ENCODE measurements around the gene CTSS. TPM values are rescaled to one million over a fixed set of nuclear protein-coding genes. Genes with fewer than 3 reads are reported as not detected.

The CTSS gene
- total RNA-seq (100 to 1,000 TPM; 320 to 473 TPM), polyA plus RNA-seq (ENCODE audit: insufficient read length in 6 of 6) (10 to 100 TPM; 21.1 to 32.6 (median 27.1) TPM)
- long read RNA-seq, donor 1, full-length matches to known transcripts, result 9 of 23 reads
- long read RNA-seq, donor 1, partial matches to known transcripts, result 14 of 23 reads
- long read RNA-seq, donor 1, other reads (novel, unspliced or antisense), result 0 of 23 reads
- long read RNA-seq, donor 2, full-length matches to known transcripts, result 6 of 6 reads
- long read RNA-seq, donor 2, partial matches to known transcripts, result 0 of 6 reads
- long read RNA-seq, donor 2, other reads (novel, unspliced or antisense), result 0 of 6 reads
- long read RNA-seq, donor 3, full-length matches to known transcripts, result 3 of 3 reads
- long read RNA-seq, donor 3, partial matches to known transcripts, result 0 of 3 reads
- long read RNA-seq, donor 3, other reads (novel, unspliced or antisense), result 0 of 3 reads
- long read RNA-seq, donor 4, full-length matches to known transcripts, result 84 of 106 reads
- long read RNA-seq, donor 4, partial matches to known transcripts, result 9 of 106 reads
- long read RNA-seq, donor 4, other reads (novel, unspliced or antisense), result 13 of 106 reads
- long read RNA-seq, donor 5, full-length matches to known transcripts, result 10 of 15 reads
- long read RNA-seq, donor 5, partial matches to known transcripts, result 5 of 15 reads
- long read RNA-seq, donor 5, other reads (novel, unspliced or antisense), result 0 of 15 reads
- long read RNA-seq, donor 6, full-length matches to known transcripts, result 6 of 6 reads
- long read RNA-seq, donor 6, partial matches to known transcripts, result 0 of 6 reads
- long read RNA-seq, donor 6, other reads (novel, unspliced or antisense), result 0 of 6 reads
- long read RNA-seq, donor 7, full-length matches to known transcripts, result 2 of 2 reads
- long read RNA-seq, donor 7, partial matches to known transcripts, result 0 of 2 reads
- long read RNA-seq, donor 7, other reads (novel, unspliced or antisense), result 0 of 2 reads
- long read RNA-seq, donor 8, full-length matches to known transcripts, result 7 of 28 reads
- long read RNA-seq, donor 8, partial matches to known transcripts, result 21 of 28 reads
- long read RNA-seq, donor 8, other reads (novel, unspliced or antisense), result 0 of 28 reads
- long read RNA-seq, donor 9, result 0 reads
- long read RNA-seq, donor 10, full-length matches to known transcripts, result 62 of 79 reads
- long read RNA-seq, donor 10, partial matches to known transcripts, result 14 of 79 reads
- long read RNA-seq, donor 10, other reads (novel, unspliced or antisense), result 3 of 79 reads
- long read RNA-seq, donor 11, full-length matches to known transcripts, result 2 of 2 reads
- long read RNA-seq, donor 11, partial matches to known transcripts, result 0 of 2 reads
- long read RNA-seq, donor 11, other reads (novel, unspliced or antisense), result 0 of 2 reads
- long read RNA-seq, donor 12, full-length matches to known transcripts, result 7 of 22 reads
- long read RNA-seq, donor 12, partial matches to known transcripts, result 15 of 22 reads
- long read RNA-seq, donor 12, other reads (novel, unspliced or antisense), result 0 of 22 reads

- H3K36me3 ChIP-seq, result no peaks in the 10 kb centered on the region
- peaks cover 9 to 51% of the 10 kb centered on the region in 2 donors for H3K4me1 ChIP-seq
- H3K27ac ChIP-seq, result peak within 1 kb of the TSS; percentile 81 to 97
- TF ChIP-seq, protein P1, sequence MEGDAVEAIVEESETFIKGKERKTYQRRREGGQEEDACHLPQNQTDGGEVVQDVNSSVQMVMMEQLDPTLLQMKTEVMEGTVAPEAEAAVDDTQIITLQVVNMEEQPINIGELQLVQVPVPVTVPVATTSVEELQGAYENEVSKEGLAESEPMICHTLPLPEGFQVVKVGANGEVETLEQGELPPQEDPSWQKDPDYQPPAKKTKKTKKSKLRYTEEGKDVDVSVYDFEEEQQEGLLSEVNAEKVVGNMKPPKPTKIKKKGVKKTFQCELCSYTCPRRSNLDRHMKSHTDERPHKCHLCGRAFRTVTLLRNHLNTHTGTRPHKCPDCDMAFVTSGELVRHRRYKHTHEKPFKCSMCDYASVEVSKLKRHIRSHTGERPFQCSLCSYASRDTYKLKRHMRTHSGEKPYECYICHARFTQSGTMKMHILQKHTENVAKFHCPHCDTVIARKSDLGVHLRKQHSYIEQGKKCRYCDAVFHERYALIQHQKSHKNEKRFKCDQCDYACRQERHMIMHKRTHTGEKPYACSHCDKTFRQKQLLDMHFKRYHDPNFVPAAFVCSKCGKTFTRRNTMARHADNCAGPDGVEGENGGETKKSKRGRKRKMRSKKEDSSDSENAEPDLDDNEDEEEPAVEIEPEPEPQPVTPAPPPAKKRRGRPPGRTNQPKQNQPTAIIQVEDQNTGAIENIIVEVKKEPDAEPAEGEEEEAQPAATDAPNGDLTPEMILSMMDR (IDR thresholded peaks at IDR 0.05), result no peak
- DNase-seq (peak in 2 of 4 donors; percentile 19 to 37), ATAC-seq (peak; percentile 77)
- H3K4me3 ChIP-seq, result peak within 1 kb of the TSS; percentile 25 to 54
- no peaks in the 10 kb centered on the region for H3K27me3 ChIP-seq
- intact Hi-C loops (cut with DNase I), result no loop called here
- H3K9me3 ChIP-seq, result no peaks in the 10 kb centered on the region
These were observed at the start of gene CTSS for GRCh38 chr1:150765296-150765976. Gene CTSS (minus strand): TSS chr1:150765778. CDS start chr1:150764763, 1,015 bp downstream.

- Histone ChIP-seq H3K9me3 (no peaks in the 10 kb centered on the region), H3K27ac (no peak overlapping the region), H3K4me3 (no peak overlapping the region), H3K27me3 (no peaks in the 10 kb centered on the region), H3K4me1 (peaks cover 8 to 10% of the 10 kb centered on the region in 2 donors), H3K36me3 (peaks cover 0 to 76% of the 10 kb centered on the region in 2 donors)
- peak in 3 of 4 donors; percentile 61 to 78 (median 75) for DNase-seq
- ATAC-seq, result peak; percentile 94
- intact Hi-C loops (cut with DNase I), result no loop called here
- TF ChIP-seq, protein P1 (IDR thresholded peaks at IDR 0.05), result peak; percentile 62 to 66
These were observed 47.6 kb upstream of the CTSS start for GRCh38 chr1:150813028-150813707.

DNA sequence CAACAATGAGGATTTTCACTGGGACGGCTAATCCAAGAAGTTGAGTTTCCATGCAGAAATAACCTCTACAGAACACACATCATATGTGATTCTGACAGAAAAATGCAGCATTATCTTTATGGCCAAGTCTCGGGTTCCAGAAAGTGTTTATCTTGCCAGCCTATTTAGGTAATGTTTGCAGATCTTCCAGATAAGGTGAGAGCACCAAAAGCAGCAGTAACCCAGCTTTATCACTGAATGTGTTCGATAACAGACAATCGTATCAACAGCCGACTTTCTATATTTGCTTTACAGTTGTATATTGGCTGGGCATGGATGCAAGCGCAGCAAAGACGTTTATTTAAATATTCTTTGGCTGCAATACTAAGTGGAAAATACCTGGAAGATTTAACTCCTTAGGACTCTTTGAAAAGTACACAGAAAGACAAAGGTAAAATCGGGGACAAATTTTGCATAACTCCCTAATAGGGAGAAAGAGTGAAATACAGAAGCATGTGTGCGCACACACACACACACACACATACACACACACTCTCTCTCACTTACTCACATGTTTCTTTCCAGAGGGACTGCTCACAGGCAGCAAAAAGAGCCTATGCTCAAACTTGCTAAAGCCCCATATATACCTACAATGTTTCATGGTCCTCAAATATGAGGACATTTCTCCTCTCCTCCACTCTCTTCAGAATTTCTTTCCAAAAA is 45.5 kb upstream of the CTSS start:
- H3K9me3 ChIP-seq, result no peaks in the 10 kb centered on the region
- no peak overlapping the region for H3K27ac ChIP-seq
- DNase-seq (no peak), ATAC-seq (no peak)
- H3K27me3 ChIP-seq, result no peaks in the 10 kb centered on the region
- no peak overlapping the region for H3K4me3 ChIP-seq
- TF ChIP-seq, protein P1 (IDR thresholded peaks at IDR 0.05), result no peak
- H3K36me3 ChIP-seq, result peaks cover 0 to 56% of the 10 kb centered on the region in 2 donors
- intact Hi-C loops (cut with DNase I), result no loop called here
- peaks cover 8 to 22% of the 10 kb centered on the region in 2 donors for H3K4me1 ChIP-seq
